AG09319 (cell line): ENCODE data around the gene PDE4D.
A peak's percentile ranks its signal among the peaks of the same experiment; 100 is the strongest.
"Not testable (repeated sequence)": the region's sequence is repeated elsewhere in the genome, so short reads cannot be mapped to it uniquely, and the experiment has no call there.

Source experiments
- DNase-seq: peaks from one replicate; pipeline ENCODE4 v3.0.0-alpha.2; 2010; ENCODE audit warnings: low read depth; ENCODE audit errors: extremely low read depth
- CTCF ChIP-seq: IDR thresholded peaks from 2 replicates; pipeline ENCODE4 v1.5.1; 2011; ENCODE audit warnings: low read depth, mild to moderate bottlenecking, inconsistent platforms, low read length, moderate library complexity

PDE4D gene

GRCh38 chr5:59791617-59792016 is 101.9 kb downstream of the PDE4D start:
- DNase-seq, result no peak
- no peak for TF ChIP-seq CTCF

DNA sequence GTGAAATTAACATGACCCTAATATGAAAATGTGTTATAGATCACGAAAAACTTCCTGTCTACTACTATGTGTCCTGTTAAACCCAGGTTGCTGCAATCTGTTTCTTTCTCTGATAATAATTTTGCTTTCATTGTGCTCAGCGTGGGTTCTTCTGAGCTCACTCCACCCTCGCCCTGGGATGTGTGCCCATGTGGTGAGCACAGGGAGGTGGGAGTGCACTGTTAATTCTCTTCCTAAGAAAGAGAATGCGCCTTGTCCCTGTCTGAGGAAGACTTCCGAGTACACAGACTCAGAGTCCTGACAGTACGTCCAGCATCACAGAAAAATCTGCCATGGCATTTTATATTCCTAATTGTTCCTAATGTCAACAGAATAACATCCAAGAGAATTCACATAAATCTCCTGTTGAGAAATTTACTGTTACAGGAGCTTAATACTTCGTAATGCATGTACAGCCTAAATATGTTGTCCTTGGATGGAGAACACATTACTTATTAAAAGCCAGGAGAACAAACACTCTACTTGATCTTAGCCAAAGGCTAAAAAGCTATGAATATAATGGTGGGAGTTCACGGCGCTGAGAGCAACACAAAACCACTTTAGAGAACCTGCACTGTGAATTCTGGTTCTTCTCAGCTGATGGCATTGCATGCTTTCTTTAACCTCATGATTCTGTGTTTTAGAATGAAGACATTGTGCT is 102.6 kb downstream of the PDE4D start:
- TF ChIP-seq CTCF, result no peak
- DNase-seq, result no peak

DNA sequence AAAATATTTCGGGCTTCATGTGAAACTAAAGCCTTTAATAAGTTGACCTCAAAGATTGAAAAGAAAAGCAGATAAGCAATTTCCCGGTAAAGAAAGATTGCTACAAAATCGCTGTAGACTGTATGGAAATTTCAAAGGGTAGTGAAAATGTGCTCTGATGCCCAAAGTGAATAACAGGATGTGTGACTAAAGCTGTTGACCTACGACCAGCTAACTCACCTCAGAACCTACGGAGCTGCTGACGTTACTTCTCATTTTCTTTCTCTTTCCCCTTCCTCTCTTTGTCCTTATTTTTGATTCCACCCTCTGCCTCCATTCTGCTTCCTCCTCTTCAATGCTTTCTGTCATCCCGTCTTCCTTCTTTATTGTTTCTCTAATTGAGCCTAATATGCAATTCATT is 103.2 kb downstream of the PDE4D start:
- no peak for TF ChIP-seq CTCF
- DNase-seq, result no peak

GRCh38 chr5:59789894-59790293 is 103.6 kb downstream of the PDE4D start:
- TF ChIP-seq CTCF, result no peak
- DNase-seq, result no peak

- TF ChIP-seq CTCF, result no peak
- no peak for DNase-seq
Observed at GRCh38 chr5:59789197-59789596, 104.3 kb downstream of the PDE4D start.

GRCh38 chr5:59786334-59786805 is 107.2 kb downstream of the PDE4D start:
- no peak for TF ChIP-seq CTCF
- peak; percentile 16 for DNase-seq

- no peak for DNase-seq
- TF ChIP-seq CTCF, result no peak
Observed at GRCh38 chr5:59785676-59786333, 107.7 kb downstream of the PDE4D start.

DNA sequence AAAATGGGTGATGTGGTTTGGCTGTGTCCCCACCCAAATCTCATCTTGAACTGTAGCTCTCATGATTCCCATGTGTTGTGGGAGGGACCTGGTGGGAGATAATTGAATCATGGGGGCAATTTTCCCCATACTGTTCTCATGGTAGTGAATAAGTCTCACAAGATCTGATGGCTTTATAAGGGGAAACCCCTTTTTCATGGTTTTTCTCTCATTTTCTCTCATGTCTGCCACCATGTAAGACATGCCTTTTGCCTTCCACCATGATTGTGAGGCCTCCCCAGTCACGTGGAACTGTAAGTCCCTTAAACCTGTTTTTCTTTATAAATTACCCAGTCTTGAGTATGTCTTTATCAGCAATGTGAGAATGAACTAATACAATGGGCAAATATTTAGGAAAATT is 108.8 kb downstream of the PDE4D start:
- DNase-seq, result not testable (repeated sequence)
